ENCODE results near the gene TGFBR2. TPM values are rescaled to one million over a fixed set of nuclear protein-coding genes. Genes with fewer than 3 reads are reported as not detected.

Gene TGFBR2
- total RNA-seq, 1 experiment from 2014 or later = 22.5 TPM

DNA sequence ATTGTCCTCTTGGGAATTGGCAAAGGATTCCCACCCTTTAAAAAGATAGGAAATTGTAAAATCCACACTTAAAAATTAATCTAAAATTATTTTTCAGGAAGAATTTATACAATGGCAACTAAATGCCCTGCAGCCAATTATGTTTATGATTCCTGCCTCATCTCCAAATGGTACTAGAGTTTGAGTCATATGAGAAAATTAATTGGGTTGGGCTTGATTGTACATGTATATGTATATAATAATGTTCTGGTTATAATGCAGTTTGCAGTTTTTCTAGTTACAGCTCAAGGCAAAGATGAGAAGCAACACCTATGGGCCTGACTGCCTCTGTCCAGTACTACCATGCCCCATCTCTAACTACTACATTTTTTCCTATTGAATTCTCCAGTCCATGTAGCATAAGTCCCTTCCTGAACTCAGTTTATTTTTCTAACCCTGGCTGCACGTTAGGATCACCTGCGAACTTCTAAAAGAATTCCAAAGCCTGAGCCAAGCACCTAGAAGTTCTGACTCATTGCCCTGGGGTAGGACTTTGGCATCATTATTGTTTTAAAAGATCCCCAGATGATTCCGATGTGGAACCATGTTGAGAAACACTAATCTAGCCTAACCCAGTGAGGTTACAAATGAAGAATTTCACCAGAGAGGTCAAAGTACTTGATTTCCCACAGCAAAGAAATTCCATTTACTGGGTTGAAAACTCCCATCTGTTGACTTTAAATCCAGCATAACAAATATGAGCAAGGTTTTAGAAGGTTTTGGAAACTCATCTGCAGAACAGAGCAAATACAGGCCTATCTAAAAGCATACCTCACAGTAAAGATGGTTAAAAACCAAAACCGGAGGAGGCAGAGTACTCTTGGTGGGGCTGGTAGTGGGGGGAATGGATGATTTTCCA is 19.4 kb downstream of the TGFBR2 start (continued):
- TF ChIP-seq, protein P1, sequence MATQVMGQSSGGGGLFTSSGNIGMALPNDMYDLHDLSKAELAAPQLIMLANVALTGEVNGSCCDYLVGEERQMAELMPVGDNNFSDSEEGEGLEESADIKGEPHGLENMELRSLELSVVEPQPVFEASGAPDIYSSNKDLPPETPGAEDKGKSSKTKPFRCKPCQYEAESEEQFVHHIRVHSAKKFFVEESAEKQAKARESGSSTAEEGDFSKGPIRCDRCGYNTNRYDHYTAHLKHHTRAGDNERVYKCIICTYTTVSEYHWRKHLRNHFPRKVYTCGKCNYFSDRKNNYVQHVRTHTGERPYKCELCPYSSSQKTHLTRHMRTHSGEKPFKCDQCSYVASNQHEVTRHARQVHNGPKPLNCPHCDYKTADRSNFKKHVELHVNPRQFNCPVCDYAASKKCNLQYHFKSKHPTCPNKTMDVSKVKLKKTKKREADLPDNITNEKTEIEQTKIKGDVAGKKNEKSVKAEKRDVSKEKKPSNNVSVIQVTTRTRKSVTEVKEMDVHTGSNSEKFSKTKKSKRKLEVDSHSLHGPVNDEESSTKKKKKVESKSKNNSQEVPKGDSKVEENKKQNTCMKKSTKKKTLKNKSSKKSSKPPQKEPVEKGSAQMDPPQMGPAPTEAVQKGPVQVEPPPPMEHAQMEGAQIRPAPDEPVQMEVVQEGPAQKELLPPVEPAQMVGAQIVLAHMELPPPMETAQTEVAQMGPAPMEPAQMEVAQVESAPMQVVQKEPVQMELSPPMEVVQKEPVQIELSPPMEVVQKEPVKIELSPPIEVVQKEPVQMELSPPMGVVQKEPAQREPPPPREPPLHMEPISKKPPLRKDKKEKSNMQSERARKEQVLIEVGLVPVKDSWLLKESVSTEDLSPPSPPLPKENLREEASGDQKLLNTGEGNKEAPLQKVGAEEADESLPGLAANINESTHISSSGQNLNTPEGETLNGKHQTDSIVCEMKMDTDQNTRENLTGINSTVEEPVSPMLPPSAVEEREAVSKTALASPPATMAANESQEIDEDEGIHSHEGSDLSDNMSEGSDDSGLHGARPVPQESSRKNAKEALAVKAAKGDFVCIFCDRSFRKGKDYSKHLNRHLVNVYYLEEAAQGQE (IDR thresholded peaks at IDR 0.05; ENCODE audit: low read depth) = no peak

DNA sequence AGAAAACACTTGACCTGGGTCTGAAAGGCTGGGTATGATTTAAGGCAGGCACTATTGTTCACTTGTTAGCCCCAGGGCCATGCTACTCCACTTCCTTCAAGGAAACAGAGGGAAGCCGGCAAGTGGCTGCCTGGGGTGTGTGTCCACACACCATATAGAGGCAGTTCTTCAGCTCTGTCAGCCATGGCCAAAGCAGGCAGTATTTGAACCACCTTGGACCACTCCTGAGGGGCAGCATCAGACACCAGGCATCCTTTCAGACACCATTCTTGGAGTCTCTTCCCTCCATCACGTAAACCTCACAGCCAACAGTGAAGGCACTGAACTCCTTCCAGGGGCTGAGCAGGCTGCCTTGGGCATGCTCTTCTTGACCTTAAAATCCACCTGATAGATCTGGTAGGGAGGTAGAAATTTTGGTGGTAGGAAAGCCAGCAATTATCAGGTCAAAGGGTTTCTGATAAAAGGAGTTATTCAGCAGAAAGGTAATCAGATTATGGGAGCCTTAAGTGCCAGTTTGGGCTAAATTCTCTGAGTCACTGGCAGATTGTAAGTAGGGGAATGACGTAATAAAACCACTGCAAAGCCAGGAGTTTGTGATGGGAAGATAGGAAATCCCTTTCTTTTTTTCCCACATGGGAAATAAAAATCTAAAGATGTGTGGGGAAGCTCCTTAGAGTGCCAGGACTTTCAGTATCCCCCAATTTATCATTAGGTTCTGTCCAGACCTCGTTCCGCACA is 20.2 kb downstream of the TGFBR2 start:
- ChIA-PET RAD21 (ENCODE audit: low non-redundant PET in 1 of 2, low total read pairs in 2 of 2, uncharacterized antibody in 2 of 2, unreplicated experiment in 2 of 2) (no interaction called here), POLR2A (no interaction called here), CTCF (interaction anchor here (1.7 kb wide), 1 partner anchor 306 kb away, joined by 3 read pairs; no protein-coding TSS in a partner anchor)
- peak overlapping the region; percentile 95 for H3K27ac ChIP-seq (ENCODE audit: low read depth, low read length)
- no peaks in the 10 kb centered on the region; a peak in 2 of 4 replicates for H3K36me3 ChIP-seq (ENCODE audit: control insufficient read depth in 1 of 2, insufficient read depth in 2 of 2, low read length in 2 of 2)
- BruUV-seq (replicated peaks) = TSS peak; percentile 23
- H2AFZ ChIP-seq (ENCODE audit: low read depth, low read length, poor library complexity, severe bottlenecking) = no peak overlapping the region
- H4K20me1 ChIP-seq (ENCODE audit: insufficient read depth) = no peaks in the 10 kb centered on the region
- peaks cover 92 to 100% of the 10 kb centered on the region in 2 experiments for H3K4me1 ChIP-seq (ENCODE audit: control insufficient read depth in 1 of 2, insufficient read depth in 2 of 2, low read length in 2 of 2)
- H3K4me2 ChIP-seq (ENCODE audit: low read length) = peak overlapping the region; percentile 68
- peaks cover 100% of the 10 kb centered on the region for H3K79me2 ChIP-seq (ENCODE audit: insufficient read depth, low read length)
- no peaks in the 10 kb centered on the region for H3K27me3 ChIP-seq (ENCODE audit: insufficient read depth, low read length)
- intact Hi-C loops (cut with micrococcal nuclease) = loop anchor here (10.0 kb wide), 1 partner anchor 582 kb away; no protein-coding TSS in a partner anchor
- no peaks in the 10 kb centered on the region for H3K9me3 ChIP-seq (ENCODE audit: control insufficient read depth in 1 of 2, insufficient read depth in 1 of 2, low read depth in 1 of 2, low read length in 2 of 2)
- peak overlapping the region in 1 of 2 experiments; percentile 6; a peak in 2 of 4 replicates for H3K4me3 ChIP-seq (replicated peaks in 1 of 2; ENCODE audit: low read depth in 1 of 2, low read length in 2 of 2)
- peak overlapping the region; percentile 42 for H3K9ac ChIP-seq (ENCODE audit: low read length)
- no peaks in the 10 kb centered on the region for H3K9me2 ChIP-seq (ENCODE audit: insufficient read depth)
- peak; percentile 52 for ATAC-seq
- peak; percentile 78 for DNase-seq (ENCODE audit: low read depth, low spot score)
- no peak for TF ChIP-seq EZH2 (IDR thresholded peaks at IDR 0.05)
- TF ChIP-seq RAD21 (IDR thresholded peaks at IDR 0.05; ENCODE audit: low read depth) = no peak
- no peak for TF ChIP-seq SRF (IDR thresholded peaks at IDR 0.05; ENCODE audit: low read depth)
- TF ChIP-seq, protein P2, sequence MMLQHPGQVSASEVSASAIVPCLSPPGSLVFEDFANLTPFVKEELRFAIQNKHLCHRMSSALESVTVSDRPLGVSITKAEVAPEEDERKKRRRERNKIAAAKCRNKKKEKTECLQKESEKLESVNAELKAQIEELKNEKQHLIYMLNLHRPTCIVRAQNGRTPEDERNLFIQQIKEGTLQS (IDR thresholded peaks at IDR 0.05) = peak; percentile 50; the same call in 1 of the 2 replicates
- TF ChIP-seq SIN3A (IDR thresholded peaks at IDR 0.05; ENCODE audit: low read depth) = no peak
- TF ChIP-seq EGR1 (IDR thresholded peaks at IDR 0.05; ENCODE audit: low read depth) = no peak
- TF ChIP-seq YY1 (IDR thresholded peaks at IDR 0.05; ENCODE audit: extremely low read depth, insufficient replicate concordance, low read depth, low read length) = no peak
- no peak; the same call in 1 of the 2 replicates for TF ChIP-seq POLR2AphosphoS5 (IDR thresholded peaks at IDR 0.05; ENCODE audit: low read depth, low read length)
- TF ChIP-seq, protein P1 (IDR thresholded peaks at IDR 0.05; ENCODE audit: low read depth) = no peak
- peak; percentile 62 for TF ChIP-seq FOSL1 (IDR thresholded peaks at IDR 0.05; ENCODE audit: low read depth)
- no peak for TF ChIP-seq ZNF274 (IDR thresholded peaks at IDR 0.05; ENCODE audit: low read depth, low read length)
- no peak for TF ChIP-seq ZFX (IDR thresholded peaks at IDR 0.05)
- TF ChIP-seq ELF1 (IDR thresholded peaks at IDR 0.05; ENCODE audit: borderline replicate concordance, low read depth) = no peak
- TF ChIP-seq EZH2phosphoT487 (IDR thresholded peaks at IDR 0.05; ENCODE audit: borderline replicate concordance) = no peak
